Measurements from ENCODE around the gene YAP1. TPM values are rescaled to one million over a fixed set of nuclear protein-coding genes. Genes with fewer than 3 reads are reported as not detected.

The YAP1 gene
- polyA plus RNA-seq, 1 donor, result 74.3 TPM

- Histone ChIP-seq H3K9me3 (ENCODE audit: control insufficient read depth, low read depth, low read length) (no peaks in the 10 kb centered on the region), H3K4me1 (ENCODE audit: control insufficient read depth, insufficient read depth, low read length) (peaks cover 8% of the 10 kb centered on the region), H3K4me3 (ENCODE audit: low read length) (no peak overlapping the region), H3K36me3 (ENCODE audit: control insufficient read depth, insufficient read depth, low read length) (peaks cover 26% of the 10 kb centered on the region), H3K27ac (ENCODE audit: low read length) (no peak overlapping the region), H3K27me3 (ENCODE audit: control insufficient read depth, insufficient read depth, low read length) (no peaks in the 10 kb centered on the region)
- WGBS (ENCODE audit: insufficient coverage, low lambda C conversion rate), result 97% methylated on average over 3 of the region's 4 CpGs
- DNase-seq, result no peak
Observed at GRCh38 chr11:102179371-102179770, 69.1 kb downstream of the YAP1 start.

GRCh38 chr11:102184269-102184987 lies 74.2 kb downstream of the YAP1 start:
- H3K4me1 ChIP-seq (ENCODE audit: control insufficient read depth, insufficient read depth, low read length), result peaks cover 8% of the 10 kb centered on the region
- DNase-seq, result no peak
- H3K27ac ChIP-seq (ENCODE audit: low read length), result no peak overlapping the region
- peaks cover 14% of the 10 kb centered on the region for H3K36me3 ChIP-seq (ENCODE audit: control insufficient read depth, insufficient read depth, low read length)
- no peaks in the 10 kb centered on the region for H3K27me3 ChIP-seq (ENCODE audit: control insufficient read depth, insufficient read depth, low read length)
- no peaks in the 10 kb centered on the region for H3K9me3 ChIP-seq (ENCODE audit: control insufficient read depth, low read depth, low read length)
- WGBS (ENCODE audit: insufficient coverage, low lambda C conversion rate), result 100% methylated on average over 1 of the region's 3 CpGs
- H3K4me3 ChIP-seq (ENCODE audit: low read length), result no peak overlapping the region

GRCh38 chr11:102186551-102187191 lies 76.4 kb downstream of the YAP1 start:
- no CpG with 5 or more reads among the region's 6 CpGs for WGBS (ENCODE audit: insufficient coverage, low lambda C conversion rate)
- Histone ChIP-seq H3K4me1 (ENCODE audit: control insufficient read depth, insufficient read depth, low read length) (peaks cover 19% of the 10 kb centered on the region), H3K36me3 (ENCODE audit: control insufficient read depth, insufficient read depth, low read length) (peaks cover 10% of the 10 kb centered on the region), H3K27ac (ENCODE audit: low read length) (no peak overlapping the region), H3K9me3 (ENCODE audit: control insufficient read depth, low read depth, low read length) (no peaks in the 10 kb centered on the region), H3K4me3 (ENCODE audit: low read length) (no peak overlapping the region), H3K27me3 (ENCODE audit: control insufficient read depth, insufficient read depth, low read length) (no peaks in the 10 kb centered on the region)
- DNase-seq, result no peak

GRCh38 chr11:102187416-102188151 lies 77.3 kb downstream of the YAP1 start:
- H3K27ac ChIP-seq (ENCODE audit: low read length), result no peak overlapping the region

GRCh38 chr11:102188488-102188887 lies 78.2 kb downstream of the YAP1 start:
- 80% methylated on average over 1 of the region's 5 CpGs for WGBS (ENCODE audit: insufficient coverage, low lambda C conversion rate)

More at GRCh38 chr11:102187416-102188151, 77.3 kb downstream of the YAP1 start:
- Histone ChIP-seq H3K4me3 (ENCODE audit: low read length) (no peak overlapping the region), H3K9me3 (ENCODE audit: control insufficient read depth, low read depth, low read length) (no peaks in the 10 kb centered on the region), H3K4me1 (ENCODE audit: control insufficient read depth, insufficient read depth, low read length) (peaks cover 26% of the 10 kb centered on the region), H3K36me3 (ENCODE audit: control insufficient read depth, insufficient read depth, low read length) (peaks cover 10% of the 10 kb centered on the region), H3K27me3 (ENCODE audit: control insufficient read depth, insufficient read depth, low read length) (no peaks in the 10 kb centered on the region)
- no peak for DNase-seq
- WGBS (ENCODE audit: insufficient coverage, low lambda C conversion rate), result 60% methylated on average over 4 of the region's 8 CpGs

GRCh38 chr11:102191832-102192231 lies 81.6 kb downstream of the YAP1 start:
- H3K36me3 ChIP-seq (ENCODE audit: control insufficient read depth, insufficient read depth, low read length), result no peaks in the 10 kb centered on the region
- DNase-seq, result peak in 1 of 2 donors; percentile 28
- no peaks in the 10 kb centered on the region for H3K9me3 ChIP-seq (ENCODE audit: control insufficient read depth, low read depth, low read length)
- no peaks in the 10 kb centered on the region for H3K27me3 ChIP-seq (ENCODE audit: control insufficient read depth, insufficient read depth, low read length)
- H3K4me1 ChIP-seq (ENCODE audit: control insufficient read depth, insufficient read depth, low read length), result peaks cover 28% of the 10 kb centered on the region
- H3K27ac ChIP-seq (ENCODE audit: low read length), result peak overlapping the region; percentile 71
- no peak overlapping the region for H3K4me3 ChIP-seq (ENCODE audit: low read length)
- WGBS (ENCODE audit: insufficient coverage, low lambda C conversion rate), result 30% methylated on average over 2 of the region's 3 CpGs

More at GRCh38 chr11:102188488-102188887, 78.2 kb downstream of the YAP1 start:
- no peak for DNase-seq
- no peak overlapping the region for H3K27ac ChIP-seq (ENCODE audit: low read length)
- peaks cover 5% of the 10 kb centered on the region for H3K36me3 ChIP-seq (ENCODE audit: control insufficient read depth, insufficient read depth, low read length)
- no peak overlapping the region for H3K4me3 ChIP-seq (ENCODE audit: low read length)
- H3K27me3 ChIP-seq (ENCODE audit: control insufficient read depth, insufficient read depth, low read length), result no peaks in the 10 kb centered on the region
- no peaks in the 10 kb centered on the region for H3K9me3 ChIP-seq (ENCODE audit: control insufficient read depth, low read depth, low read length)
- peaks cover 28% of the 10 kb centered on the region for H3K4me1 ChIP-seq (ENCODE audit: control insufficient read depth, insufficient read depth, low read length)

GRCh38 chr11:102192349-102193066 lies 82.3 kb downstream of the YAP1 start:
- H3K27me3 ChIP-seq (ENCODE audit: control insufficient read depth, insufficient read depth, low read length), result no peaks in the 10 kb centered on the region
- H3K4me1 ChIP-seq (ENCODE audit: control insufficient read depth, insufficient read depth, low read length), result peaks cover 23% of the 10 kb centered on the region
- no peak overlapping the region for H3K4me3 ChIP-seq (ENCODE audit: low read length)
- H3K27ac ChIP-seq (ENCODE audit: low read length), result peak overlapping the region; percentile 71
- H3K36me3 ChIP-seq (ENCODE audit: control insufficient read depth, insufficient read depth, low read length), result no peaks in the 10 kb centered on the region
- no peaks in the 10 kb centered on the region for H3K9me3 ChIP-seq (ENCODE audit: control insufficient read depth, low read depth, low read length)
- DNase-seq, result peak; percentile 62 to 84

GRCh38 chr11:102194257-102194656 lies 84.0 kb downstream of the YAP1 start:
- H3K9me3 ChIP-seq (ENCODE audit: control insufficient read depth, low read depth, low read length), result no peaks in the 10 kb centered on the region
- H3K36me3 ChIP-seq (ENCODE audit: control insufficient read depth, insufficient read depth, low read length), result no peaks in the 10 kb centered on the region
- no peak overlapping the region for H3K4me3 ChIP-seq (ENCODE audit: low read length)
- no peak for DNase-seq
- H3K27ac ChIP-seq (ENCODE audit: low read length), result no peak overlapping the region
- peaks cover 23% of the 10 kb centered on the region for H3K4me1 ChIP-seq (ENCODE audit: control insufficient read depth, insufficient read depth, low read length)
- H3K27me3 ChIP-seq (ENCODE audit: control insufficient read depth, insufficient read depth, low read length), result no peaks in the 10 kb centered on the region

GRCh38 chr11:102194990-102195389 lies 84.7 kb downstream of the YAP1 start:
- Histone ChIP-seq H3K27ac (ENCODE audit: low read length) (no peak overlapping the region), H3K9me3 (ENCODE audit: control insufficient read depth, low read depth, low read length) (no peaks in the 10 kb centered on the region), H3K4me1 (ENCODE audit: control insufficient read depth, insufficient read depth, low read length) (peaks cover 22% of the 10 kb centered on the region), H3K27me3 (ENCODE audit: control insufficient read depth, insufficient read depth, low read length) (no peaks in the 10 kb centered on the region), H3K4me3 (ENCODE audit: low read length) (no peak overlapping the region), H3K36me3 (ENCODE audit: control insufficient read depth, insufficient read depth, low read length) (no peaks in the 10 kb centered on the region)
- no CpG with 5 or more reads among the region's 1 CpG for WGBS (ENCODE audit: insufficient coverage, low lambda C conversion rate)
- no peak for DNase-seq

- DNase-seq, result no peak
- H3K27ac ChIP-seq (ENCODE audit: low read length), result no peak overlapping the region
Observed at GRCh38 chr11:102196351-102196750, 86.1 kb downstream of the YAP1 start.

More at GRCh38 chr11:102196351-102196750, 86.1 kb downstream of the YAP1 start:
- Histone ChIP-seq H3K4me1 (ENCODE audit: control insufficient read depth, insufficient read depth, low read length) (peaks cover 15% of the 10 kb centered on the region), H3K27me3 (ENCODE audit: control insufficient read depth, insufficient read depth, low read length) (no peaks in the 10 kb centered on the region), H3K4me3 (ENCODE audit: low read length) (no peak overlapping the region), H3K9me3 (ENCODE audit: control insufficient read depth, low read depth, low read length) (no peaks in the 10 kb centered on the region), H3K36me3 (ENCODE audit: control insufficient read depth, insufficient read depth, low read length) (no peaks in the 10 kb centered on the region)
- WGBS (ENCODE audit: insufficient coverage, low lambda C conversion rate), result no CpG with 5 or more reads among the region's 1 CpG

Data from large intestine (tissue), 3 donors.